ENCODE measurements around the gene KPNA5.

GRCh38 chr6:116682334-116682712 is 1.3 kb downstream of the KPNA5 start:
- TF ChIP-seq EZH2 (IDR thresholded peaks at IDR 0.05; ENCODE audit: borderline replicate concordance, low read length) (no peak), CTCF (conservative IDR thresholded peaks at IDR 0.05 in 1 of 2, IDR thresholded peaks at IDR 0.05 in 1 of 2; ENCODE audit: extremely low read depth in 1 of 2, insufficient read depth in 1 of 2, low read depth in 1 of 2, low read length in 2 of 2) (no peak)
